Body of pancreas (tissue), 4 donors: Measurements from ENCODE around the gene ITGB6.

ENCODE experiments used
- POLR2A ChIP-seq, 3 donors: fragments of 450-650 bp; IDR thresholded peaks; one replicate each; pipeline ENCODE4 v1.6.1; 2016; ENCODE audit warnings: antibody characterized with exemption in 3 of 3, mild to moderate bottlenecking in 2 of 3
- TF ChIP-seq, protein P1 (sequence below), 7 experiments: fragments of 450-650 bp in 4 of 7; fragments of 200-600 bp in 3 of 7; sonication (generic) in 3 of 7; IDR thresholded peaks; one replicate each; pipeline ENCODE4 v1.5.1; 2016 to 2019; ENCODE audit warnings: antibody characterized with exemption in 7 of 7

DNA sequence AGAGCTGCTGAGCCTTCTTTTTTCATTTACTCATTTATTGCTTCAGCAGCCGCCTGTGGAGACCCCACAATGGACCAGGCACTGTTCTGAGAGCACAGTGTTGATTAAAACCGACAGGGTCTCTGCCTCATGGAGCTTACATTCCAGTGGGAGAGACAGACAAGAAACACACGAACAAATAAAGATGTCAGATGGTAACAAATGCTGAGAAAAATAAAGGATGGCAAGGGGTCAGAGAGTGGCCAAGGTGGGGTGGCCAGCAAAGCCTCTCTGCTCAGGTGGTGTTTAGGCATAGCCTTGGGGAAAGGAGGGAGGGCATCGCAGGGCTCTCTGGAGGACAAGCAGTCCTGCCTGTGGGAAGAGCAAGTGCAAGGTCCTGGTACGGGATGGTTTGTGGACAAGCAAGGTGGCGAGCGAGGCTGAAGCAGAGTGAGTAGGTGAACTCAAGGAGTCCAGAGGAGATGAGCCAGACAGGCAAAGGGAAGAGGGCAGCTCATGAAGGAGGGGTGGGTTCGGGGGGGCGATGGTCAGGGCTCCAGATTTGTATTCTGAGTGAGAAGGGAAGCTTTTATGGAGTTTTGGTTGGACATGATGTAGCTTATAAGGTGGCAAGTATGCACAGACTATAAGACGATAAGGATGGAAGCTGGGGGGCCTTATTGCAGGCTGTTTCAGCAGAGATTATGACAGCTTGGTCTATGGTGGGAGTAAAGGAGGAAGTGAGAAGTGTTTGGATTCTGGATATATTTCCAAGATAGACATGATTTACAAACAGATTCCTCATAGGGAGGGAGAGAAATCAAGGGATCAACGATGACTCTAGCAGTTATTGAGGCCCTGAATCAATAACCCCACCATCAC, 8.8 kb upstream of the ITGB6 start:
- TF ChIP-seq POLR2A (IDR thresholded peaks at IDR 0.05): no peak
- TF ChIP-seq, protein P1, sequence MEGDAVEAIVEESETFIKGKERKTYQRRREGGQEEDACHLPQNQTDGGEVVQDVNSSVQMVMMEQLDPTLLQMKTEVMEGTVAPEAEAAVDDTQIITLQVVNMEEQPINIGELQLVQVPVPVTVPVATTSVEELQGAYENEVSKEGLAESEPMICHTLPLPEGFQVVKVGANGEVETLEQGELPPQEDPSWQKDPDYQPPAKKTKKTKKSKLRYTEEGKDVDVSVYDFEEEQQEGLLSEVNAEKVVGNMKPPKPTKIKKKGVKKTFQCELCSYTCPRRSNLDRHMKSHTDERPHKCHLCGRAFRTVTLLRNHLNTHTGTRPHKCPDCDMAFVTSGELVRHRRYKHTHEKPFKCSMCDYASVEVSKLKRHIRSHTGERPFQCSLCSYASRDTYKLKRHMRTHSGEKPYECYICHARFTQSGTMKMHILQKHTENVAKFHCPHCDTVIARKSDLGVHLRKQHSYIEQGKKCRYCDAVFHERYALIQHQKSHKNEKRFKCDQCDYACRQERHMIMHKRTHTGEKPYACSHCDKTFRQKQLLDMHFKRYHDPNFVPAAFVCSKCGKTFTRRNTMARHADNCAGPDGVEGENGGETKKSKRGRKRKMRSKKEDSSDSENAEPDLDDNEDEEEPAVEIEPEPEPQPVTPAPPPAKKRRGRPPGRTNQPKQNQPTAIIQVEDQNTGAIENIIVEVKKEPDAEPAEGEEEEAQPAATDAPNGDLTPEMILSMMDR (IDR thresholded peaks at IDR 0.05): no peak
